ENCODE measurements around the gene ZNF836. TPM values are rescaled to one million over a fixed set of nuclear protein-coding genes. Genes with fewer than 3 reads are reported as not detected.

ZNF836 gene
- total and polyA plus RNA-seq, 9 of the 15 experiments (the other 6 are each of a cell fraction or from before 2014, with no cell fraction given), result 0.24 to 0.69 (median 0.64) TPM; not detected in 2

DNA sequence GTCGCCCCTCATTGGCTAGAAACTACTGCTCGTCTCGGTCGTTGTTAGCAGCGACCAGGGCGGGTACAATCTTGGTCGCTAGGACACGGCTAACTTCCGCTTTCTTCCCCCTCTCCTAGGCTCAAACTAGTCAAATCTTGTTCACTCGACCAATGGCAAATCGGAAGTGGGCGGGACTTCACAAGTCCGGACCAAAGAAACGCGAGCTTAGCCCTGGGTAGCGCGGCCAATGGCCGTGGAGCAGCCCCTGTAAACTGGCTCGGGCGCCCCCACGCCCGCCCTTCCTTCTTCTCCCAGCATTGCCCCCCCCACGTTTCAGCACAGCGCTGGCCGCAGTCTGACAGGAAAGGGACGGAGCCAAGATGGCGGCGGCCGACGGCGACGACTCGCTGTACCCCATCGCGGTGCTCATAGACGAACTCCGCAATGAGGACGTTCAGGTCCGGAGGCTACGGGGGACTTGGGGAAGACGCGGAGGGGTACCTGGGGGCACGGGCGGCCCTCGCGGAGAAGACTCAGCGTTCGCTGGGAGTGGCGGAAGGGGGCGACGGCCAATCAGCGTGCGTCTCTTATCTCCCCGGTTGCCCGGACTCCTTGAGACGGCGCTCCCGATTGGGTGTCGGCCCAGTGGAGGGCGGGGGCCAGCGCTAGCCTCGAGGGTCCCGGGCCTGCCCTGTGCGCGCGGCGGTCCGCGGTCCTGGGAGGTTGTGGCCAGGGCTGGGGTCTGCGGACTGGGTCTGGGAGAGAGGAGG lies 18.5 kb upstream of the ZNF836 start, which contains the start of gene PPP2R1A (continued):
- TF ChIP-seq, protein P1, sequence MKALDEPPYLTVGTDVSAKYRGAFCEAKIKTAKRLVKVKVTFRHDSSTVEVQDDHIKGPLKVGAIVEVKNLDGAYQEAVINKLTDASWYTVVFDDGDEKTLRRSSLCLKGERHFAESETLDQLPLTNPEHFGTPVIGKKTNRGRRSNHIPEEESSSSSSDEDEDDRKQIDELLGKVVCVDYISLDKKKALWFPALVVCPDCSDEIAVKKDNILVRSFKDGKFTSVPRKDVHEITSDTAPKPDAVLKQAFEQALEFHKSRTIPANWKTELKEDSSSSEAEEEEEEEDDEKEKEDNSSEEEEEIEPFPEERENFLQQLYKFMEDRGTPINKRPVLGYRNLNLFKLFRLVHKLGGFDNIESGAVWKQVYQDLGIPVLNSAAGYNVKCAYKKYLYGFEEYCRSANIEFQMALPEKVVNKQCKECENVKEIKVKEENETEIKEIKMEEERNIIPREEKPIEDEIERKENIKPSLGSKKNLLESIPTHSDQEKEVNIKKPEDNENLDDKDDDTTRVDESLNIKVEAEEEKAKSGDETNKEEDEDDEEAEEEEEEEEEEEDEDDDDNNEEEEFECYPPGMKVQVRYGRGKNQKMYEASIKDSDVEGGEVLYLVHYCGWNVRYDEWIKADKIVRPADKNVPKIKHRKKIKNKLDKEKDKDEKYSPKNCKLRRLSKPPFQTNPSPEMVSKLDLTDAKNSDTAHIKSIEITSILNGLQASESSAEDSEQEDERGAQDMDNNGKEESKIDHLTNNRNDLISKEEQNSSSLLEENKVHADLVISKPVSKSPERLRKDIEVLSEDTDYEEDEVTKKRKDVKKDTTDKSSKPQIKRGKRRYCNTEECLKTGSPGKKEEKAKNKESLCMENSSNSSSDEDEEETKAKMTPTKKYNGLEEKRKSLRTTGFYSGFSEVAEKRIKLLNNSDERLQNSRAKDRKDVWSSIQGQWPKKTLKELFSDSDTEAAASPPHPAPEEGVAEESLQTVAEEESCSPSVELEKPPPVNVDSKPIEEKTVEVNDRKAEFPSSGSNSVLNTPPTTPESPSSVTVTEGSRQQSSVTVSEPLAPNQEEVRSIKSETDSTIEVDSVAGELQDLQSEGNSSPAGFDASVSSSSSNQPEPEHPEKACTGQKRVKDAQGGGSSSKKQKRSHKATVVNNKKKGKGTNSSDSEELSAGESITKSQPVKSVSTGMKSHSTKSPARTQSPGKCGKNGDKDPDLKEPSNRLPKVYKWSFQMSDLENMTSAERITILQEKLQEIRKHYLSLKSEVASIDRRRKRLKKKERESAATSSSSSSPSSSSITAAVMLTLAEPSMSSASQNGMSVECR (CRISPR knock-in tag; IDR thresholded peaks at IDR 0.05), result peak; percentile 83; the same call in 1 of the 2 replicates
- TF ChIP-seq POLR2AphosphoS2 (IDR thresholded peaks at IDR 0.05; ENCODE audit: low read length) (no peak), ZNF239 (CRISPR knock-in tag; IDR thresholded peaks at IDR 0.05) (no peak), NR2C1 (IDR thresholded peaks at IDR 0.05) (no peak), NR2C1 (tag; IDR thresholded peaks at IDR 0.05) (no peak), ZNF12 (CRISPR knock-in tag; IDR thresholded peaks at IDR 0.05) (no peak), ZNF41 (CRISPR knock-in tag; conservative IDR thresholded peaks at IDR 0.05) (no peak), WHSC1 (IDR thresholded peaks at IDR 0.05; ENCODE audit: low read length) (no peak), NONO (IDR thresholded peaks at IDR 0.05; ENCODE audit: low read depth in 2 of 2, low read length in 1 of 2) (0 out of 4 replicates have a peak, but pooled peaks of 1 of the 2 experiments have one; percentile 31), NEUROD1 (IDR thresholded peaks at IDR 0.05; ENCODE audit: borderline replicate concordance, low read depth, low read length, partially characterized antibody) (peak; percentile 92), ZNF316 (IDR thresholded peaks at IDR 0.05) (no peak)
- TF ChIP-seq, protein P2, sequence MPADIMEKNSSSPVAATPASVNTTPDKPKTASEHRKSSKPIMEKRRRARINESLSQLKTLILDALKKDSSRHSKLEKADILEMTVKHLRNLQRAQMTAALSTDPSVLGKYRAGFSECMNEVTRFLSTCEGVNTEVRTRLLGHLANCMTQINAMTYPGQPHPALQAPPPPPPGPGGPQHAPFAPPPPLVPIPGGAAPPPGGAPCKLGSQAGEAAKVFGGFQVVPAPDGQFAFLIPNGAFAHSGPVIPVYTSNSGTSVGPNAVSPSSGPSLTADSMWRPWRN (IDR thresholded peaks at IDR 0.05; ENCODE audit: low read depth), result no peak
- TF ChIP-seq, protein P3, sequence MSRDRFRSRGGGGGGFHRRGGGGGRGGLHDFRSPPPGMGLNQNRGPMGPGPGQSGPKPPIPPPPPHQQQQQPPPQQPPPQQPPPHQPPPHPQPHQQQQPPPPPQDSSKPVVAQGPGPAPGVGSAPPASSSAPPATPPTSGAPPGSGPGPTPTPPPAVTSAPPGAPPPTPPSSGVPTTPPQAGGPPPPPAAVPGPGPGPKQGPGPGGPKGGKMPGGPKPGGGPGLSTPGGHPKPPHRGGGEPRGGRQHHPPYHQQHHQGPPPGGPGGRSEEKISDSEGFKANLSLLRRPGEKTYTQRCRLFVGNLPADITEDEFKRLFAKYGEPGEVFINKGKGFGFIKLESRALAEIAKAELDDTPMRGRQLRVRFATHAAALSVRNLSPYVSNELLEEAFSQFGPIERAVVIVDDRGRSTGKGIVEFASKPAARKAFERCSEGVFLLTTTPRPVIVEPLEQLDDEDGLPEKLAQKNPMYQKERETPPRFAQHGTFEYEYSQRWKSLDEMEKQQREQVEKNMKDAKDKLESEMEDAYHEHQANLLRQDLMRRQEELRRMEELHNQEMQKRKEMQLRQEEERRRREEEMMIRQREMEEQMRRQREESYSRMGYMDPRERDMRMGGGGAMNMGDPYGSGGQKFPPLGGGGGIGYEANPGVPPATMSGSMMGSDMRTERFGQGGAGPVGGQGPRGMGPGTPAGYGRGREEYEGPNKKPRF (IDR thresholded peaks at IDR 0.05; ENCODE audit: low read depth, low read length), result no peak
- TF ChIP-seq, protein P4, sequence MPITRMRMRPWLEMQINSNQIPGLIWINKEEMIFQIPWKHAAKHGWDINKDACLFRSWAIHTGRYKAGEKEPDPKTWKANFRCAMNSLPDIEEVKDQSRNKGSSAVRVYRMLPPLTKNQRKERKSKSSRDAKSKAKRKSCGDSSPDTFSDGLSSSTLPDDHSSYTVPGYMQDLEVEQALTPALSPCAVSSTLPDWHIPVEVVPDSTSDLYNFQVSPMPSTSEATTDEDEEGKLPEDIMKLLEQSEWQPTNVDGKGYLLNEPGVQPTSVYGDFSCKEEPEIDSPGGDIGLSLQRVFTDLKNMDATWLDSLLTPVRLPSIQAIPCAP (CRISPR knock-in tag; IDR thresholded peaks at IDR 0.05; ENCODE audit: borderline replicate concordance), result no peak
- TF ChIP-seq, protein P5, sequence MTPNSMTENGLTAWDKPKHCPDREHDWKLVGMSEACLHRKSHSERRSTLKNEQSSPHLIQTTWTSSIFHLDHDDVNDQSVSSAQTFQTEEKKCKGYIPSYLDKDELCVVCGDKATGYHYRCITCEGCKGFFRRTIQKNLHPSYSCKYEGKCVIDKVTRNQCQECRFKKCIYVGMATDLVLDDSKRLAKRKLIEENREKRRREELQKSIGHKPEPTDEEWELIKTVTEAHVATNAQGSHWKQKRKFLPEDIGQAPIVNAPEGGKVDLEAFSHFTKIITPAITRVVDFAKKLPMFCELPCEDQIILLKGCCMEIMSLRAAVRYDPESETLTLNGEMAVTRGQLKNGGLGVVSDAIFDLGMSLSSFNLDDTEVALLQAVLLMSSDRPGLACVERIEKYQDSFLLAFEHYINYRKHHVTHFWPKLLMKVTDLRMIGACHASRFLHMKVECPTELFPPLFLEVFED (CRISPR knock-in tag; conservative IDR thresholded peaks at IDR 0.05), result peak; percentile 47; the same call in 1 of the 2 replicates
- TF ChIP-seq, protein P6, sequence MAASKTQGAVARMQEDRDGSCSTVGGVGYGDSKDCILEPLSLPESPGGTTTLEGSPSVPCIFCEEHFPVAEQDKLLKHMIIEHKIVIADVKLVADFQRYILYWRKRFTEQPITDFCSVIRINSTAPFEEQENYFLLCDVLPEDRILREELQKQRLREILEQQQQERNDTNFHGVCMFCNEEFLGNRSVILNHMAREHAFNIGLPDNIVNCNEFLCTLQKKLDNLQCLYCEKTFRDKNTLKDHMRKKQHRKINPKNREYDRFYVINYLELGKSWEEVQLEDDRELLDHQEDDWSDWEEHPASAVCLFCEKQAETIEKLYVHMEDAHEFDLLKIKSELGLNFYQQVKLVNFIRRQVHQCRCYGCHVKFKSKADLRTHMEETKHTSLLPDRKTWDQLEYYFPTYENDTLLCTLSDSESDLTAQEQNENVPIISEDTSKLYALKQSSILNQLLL (CRISPR knock-in tag; IDR thresholded peaks at IDR 0.05; ENCODE audit: borderline replicate concordance), result no peak

Measured in K562 (cell line).